Fibroblast of the aortic adventitia (primary cell): Measurements from ENCODE around the gene FNDC3A. TPM values are rescaled to one million over a fixed set of nuclear protein-coding genes. Genes with fewer than 3 reads are reported as not detected.
A peak's percentile ranks its signal among the peaks of the same experiment; 100 is the strongest.
"Not testable (repeated sequence)": the region's sequence is repeated elsewhere in the genome, so short reads cannot be mapped to it uniquely, and the experiment has no call there.

Source experiments
- DNase-seq: peaks from one replicate; pipeline ENCODE4 v3.0.0-alpha.2; 2010; ENCODE audit warnings: low read depth
- H3K4me3 ChIP-seq: 2 replicates; pipeline ENCODE4 v1.5.1; 2011; ENCODE audit warnings: low read depth, mild to moderate bottlenecking, control low read depth, low read length, moderate library complexity
- total RNA-seq: library from RNA; depleted of rRNA; stranded (reverse); fragments of >200 nt; gene quantifications from 2 replicates; pipeline ENCODE4 v1.2.3, GENCODE V29; 2012; ENCODE audit warnings: low replicate concordance
- TF ChIP-seq, protein P1 (sequence below): IDR thresholded peaks from 2 replicates; pipeline ENCODE4 v1.5.1; 2011; ENCODE audit warnings: mild to moderate bottlenecking, low read length, control low read depth, inconsistent platforms; ENCODE audit not compliant: insufficient read depth

The FNDC3A gene
- total RNA-seq, 1 donor, result 71.6 TPM

DNA sequence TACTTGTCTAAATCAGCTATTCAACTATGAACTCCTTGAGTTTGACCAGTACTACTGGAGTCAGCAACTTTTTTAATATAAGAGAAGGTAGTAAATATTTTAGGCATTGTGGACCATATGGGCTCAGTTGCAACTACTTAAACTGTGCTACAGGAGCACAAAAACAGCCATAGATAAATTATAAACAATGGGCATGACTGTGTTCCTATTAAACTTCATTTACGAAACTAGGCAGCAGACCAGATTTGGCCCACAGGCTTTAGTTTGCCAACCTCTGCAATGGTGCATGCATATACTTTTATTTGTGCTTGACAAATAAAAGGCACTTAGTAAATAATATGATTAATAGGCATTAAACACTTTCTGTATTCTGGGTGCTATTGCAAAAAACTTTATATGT lies 7.6 kb downstream of the FNDC3A start:
- no peak for DNase-seq
- H3K4me3 ChIP-seq, result no peak overlapping the region
- TF ChIP-seq, protein P1, sequence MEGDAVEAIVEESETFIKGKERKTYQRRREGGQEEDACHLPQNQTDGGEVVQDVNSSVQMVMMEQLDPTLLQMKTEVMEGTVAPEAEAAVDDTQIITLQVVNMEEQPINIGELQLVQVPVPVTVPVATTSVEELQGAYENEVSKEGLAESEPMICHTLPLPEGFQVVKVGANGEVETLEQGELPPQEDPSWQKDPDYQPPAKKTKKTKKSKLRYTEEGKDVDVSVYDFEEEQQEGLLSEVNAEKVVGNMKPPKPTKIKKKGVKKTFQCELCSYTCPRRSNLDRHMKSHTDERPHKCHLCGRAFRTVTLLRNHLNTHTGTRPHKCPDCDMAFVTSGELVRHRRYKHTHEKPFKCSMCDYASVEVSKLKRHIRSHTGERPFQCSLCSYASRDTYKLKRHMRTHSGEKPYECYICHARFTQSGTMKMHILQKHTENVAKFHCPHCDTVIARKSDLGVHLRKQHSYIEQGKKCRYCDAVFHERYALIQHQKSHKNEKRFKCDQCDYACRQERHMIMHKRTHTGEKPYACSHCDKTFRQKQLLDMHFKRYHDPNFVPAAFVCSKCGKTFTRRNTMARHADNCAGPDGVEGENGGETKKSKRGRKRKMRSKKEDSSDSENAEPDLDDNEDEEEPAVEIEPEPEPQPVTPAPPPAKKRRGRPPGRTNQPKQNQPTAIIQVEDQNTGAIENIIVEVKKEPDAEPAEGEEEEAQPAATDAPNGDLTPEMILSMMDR, result no peak

DNA sequence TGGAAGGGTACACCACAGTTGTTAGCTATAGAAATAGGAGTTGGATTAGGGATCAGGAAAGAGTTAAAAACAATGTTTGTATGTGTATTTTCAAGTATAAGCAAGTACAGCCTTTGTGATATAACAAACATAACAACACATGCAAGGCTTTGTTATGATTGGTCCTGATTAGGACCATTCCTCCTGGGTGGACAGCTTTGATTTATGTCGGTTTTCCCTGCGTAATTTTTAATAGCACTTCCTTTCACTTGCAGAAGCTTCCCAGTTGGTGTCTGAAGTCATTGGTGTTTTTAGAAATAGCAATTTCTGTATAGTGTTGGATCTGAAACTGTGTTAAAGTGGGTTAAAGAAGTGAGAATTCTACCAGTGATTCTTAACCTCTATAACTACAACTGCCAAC lies 10.0 kb downstream of the FNDC3A start:
- no peak for DNase-seq
- TF ChIP-seq, protein P1, result no peak
- H3K4me3 ChIP-seq, result no peak overlapping the region

DNA sequence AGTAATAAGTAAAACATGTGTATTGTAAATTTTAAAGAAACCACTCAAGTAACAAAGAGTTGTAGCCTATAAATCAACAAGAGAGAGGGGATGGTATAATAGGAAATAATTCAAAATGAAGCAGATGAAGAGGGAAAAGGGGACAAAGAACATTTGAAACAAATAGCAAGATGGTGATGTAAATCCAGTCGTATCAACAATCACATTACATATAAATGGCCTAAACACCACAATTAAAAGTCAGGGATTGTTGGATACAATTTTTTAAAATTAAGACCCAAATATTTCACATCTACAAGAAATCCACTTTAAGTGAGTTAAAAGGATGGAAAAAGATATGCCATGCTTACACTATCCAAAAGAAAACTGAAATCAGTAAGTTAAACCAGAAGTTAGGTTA lies 15.2 kb downstream of the FNDC3A start:
- no peak for DNase-seq
- TF ChIP-seq, protein P1, result no peak
- no peak overlapping the region for H3K4me3 ChIP-seq

DNA sequence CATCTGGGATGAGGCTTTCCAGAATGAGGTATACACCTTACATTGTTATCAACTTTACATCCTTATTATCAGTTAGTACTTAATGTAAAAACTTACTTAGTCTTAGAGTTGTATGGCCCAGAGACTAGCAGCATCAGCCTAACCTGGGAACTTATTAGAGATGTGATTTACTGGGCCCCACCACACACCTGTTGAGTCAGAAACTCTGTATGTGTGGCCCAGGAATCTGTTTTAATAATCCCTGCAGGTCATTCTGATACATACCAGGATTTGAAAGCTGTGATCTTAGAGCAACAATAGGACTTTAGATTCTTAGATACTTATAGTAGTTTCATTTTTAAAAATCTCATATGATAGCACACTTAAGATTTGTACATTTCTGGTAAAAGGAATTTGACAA lies 17.4 kb downstream of the FNDC3A start:
- TF ChIP-seq, protein P1, result no peak
- DNase-seq, result no peak
- no peak overlapping the region for H3K4me3 ChIP-seq

DNA sequence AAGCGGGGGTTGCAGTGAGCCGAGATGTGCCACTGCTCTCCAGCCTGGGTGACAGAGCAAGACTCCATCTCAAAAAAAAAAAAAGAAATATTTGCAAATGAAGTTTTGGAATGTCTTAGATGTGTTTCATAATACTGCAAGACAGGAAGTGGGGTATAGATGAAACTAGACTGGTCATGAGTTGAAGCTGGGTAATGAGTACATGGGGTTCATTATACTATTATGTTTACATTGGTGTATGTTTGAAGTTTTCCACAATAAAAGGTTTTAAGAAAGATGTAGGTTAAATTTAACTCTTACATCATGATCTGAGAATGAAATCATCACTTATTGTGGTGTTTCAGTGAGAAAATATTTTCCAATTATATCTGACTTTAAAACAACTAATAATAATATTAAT lies 19.0 kb downstream of the FNDC3A start:
- TF ChIP-seq, protein P1, result no peak
- peak; percentile 28 for DNase-seq
- H3K4me3 ChIP-seq, result no peak overlapping the region

DNA sequence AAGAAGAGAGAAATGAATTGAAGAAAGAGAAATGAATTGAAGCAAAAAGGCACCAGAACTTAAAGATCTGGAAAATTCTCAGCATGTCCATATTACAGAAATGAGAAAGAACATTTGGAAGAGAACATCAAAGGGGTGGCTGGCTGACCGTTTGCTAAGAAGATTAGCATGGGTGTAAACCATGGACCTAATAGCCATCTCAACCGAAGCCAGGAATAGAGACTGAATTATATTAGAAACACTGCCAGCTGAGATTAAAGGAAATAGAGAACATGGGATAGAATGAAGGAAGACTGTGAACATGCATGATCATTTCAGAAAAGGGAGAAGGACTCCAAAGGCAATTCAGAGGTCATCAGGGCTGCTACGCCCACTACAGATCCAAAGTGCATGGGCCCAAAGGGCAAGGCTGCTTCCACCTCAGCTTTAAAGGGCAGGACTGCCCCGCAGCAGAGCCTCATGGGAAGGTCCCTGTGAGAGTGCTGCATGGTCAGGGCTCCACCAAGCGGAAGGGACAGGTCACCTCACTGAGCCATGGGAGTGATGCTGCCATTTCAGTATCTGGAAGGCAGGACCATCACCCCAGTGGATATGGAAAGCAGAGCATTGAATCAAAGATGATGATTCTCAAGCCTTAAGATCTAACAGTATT lies 23.1 kb downstream of the FNDC3A start:
- TF ChIP-seq, protein P1, result no peak
- no peak for DNase-seq
- no peak overlapping the region for H3K4me3 ChIP-seq

DNA sequence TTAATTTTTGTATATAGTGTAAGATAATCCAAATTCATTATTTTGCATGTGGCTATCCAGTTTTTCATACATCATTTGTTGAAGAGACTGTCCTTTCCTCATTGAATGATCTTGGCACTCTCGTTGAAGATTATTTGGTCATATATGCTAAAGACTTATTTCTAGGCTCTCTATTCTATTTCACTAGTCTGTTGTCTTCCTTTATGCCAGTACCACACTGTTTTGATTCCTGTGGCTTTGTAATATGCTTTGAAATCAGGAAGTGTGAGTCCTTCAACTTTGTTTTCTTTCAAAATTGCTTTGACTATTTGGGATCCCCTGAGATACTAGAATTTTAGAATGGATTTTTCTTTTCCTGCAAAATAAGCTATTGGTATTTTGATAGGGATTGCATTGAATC lies 24.5 kb downstream of the FNDC3A start:
- DNase-seq, result no peak
- TF ChIP-seq, protein P1, result no peak
- no peak overlapping the region for H3K4me3 ChIP-seq

DNA sequence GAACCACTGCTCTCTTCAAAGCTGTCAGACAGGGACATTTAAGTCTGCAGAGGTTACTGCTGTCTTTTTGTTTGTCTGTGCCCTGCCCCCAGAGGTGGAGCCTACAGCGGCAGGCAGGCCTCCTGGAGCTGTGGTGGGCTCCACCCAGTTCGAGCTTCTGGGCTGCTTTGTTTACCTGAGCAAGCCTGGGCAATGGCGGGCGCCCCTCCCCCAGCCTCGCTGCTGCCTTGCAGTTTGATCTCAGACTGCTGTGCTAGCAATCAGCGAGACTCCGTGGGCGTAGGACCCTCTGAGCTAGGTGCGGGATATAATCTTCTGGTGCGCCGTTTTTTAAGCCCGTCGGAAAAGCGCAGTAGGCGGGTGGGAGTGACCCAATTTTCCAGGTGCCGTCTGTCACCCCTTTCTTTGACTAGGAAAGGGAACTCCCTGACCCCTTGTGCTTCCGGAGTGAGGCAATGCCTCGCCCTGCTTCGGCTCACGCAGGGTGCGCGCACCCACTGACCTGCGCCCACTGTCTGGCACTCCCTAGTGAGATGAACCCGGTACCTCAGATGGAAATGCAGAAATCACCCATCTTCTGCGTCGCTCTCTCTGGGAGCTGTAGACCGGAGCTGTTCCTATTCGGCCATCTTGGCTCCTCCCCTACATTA lies 43.4 kb downstream of the FNDC3A start:
- not testable (repeated sequence) for DNase-seq, H3K4me3 ChIP-seq
